Muscle of leg (tissue), 11 donors: ENCODE measurements around the gene NBPF19. TPM values are rescaled to one million over a fixed set of nuclear protein-coding genes. Genes with fewer than 3 reads are reported as not detected.
"Not testable (repeated sequence)": the region's sequence is repeated elsewhere in the genome, so short reads cannot be mapped to it uniquely, and the experiment has no call there.

Source experiments
- DNase-seq: peaks from one replicate; pipeline ENCODE4 v3.0.0; 2013
- H3K27ac ChIP-seq: one replicate; pipeline ENCODE4 v1.5.1; 2013; ENCODE audit warnings: mild to moderate bottlenecking, low read length, control low read depth
- H3K27me3 ChIP-seq: one replicate; pipeline ENCODE4 v1.6.1; 2013; ENCODE audit warnings: low read length; ENCODE audit not compliant: control insufficient read depth, insufficient read depth
- H3K36me3 ChIP-seq: one replicate; pipeline ENCODE4 v1.6.1; 2013; ENCODE audit warnings: low read length; ENCODE audit not compliant: control insufficient read depth, insufficient read depth
- H3K4me1 ChIP-seq: one replicate; pipeline ENCODE4 v1.6.1; 2013; ENCODE audit warnings: low read length; ENCODE audit not compliant: control insufficient read depth, insufficient read depth
- H3K4me3 ChIP-seq: one replicate; pipeline ENCODE4 v1.5.1; 2013; ENCODE audit warnings: low read length, control low read depth
- H3K9me3 ChIP-seq: replicated peaks from 2 replicates; pipeline ENCODE4 v1.6.1; 2013; ENCODE audit warnings: low read depth, low read length; ENCODE audit not compliant: control insufficient read depth
- WGBS: methylation state at CpG from one replicate; pipeline ENCODE4 v1.1.5; 2013; ENCODE audit warnings: missing lambda C conversion rate; ENCODE audit not compliant: insufficient coverage; 5-methylcytosine and 5-hydroxymethylcytosine counted together
- polyA plus RNA-seq, 8 donors: library from polyadenylated mRNA; unstranded; fragments of 120-200 nt; gene quantifications; one replicate each; pipeline versions ENCODE4 v1.2.1 to v1.2.3, GENCODE V29; 2013; ENCODE audit warnings: inconsistent platforms in 1 of 8, low replicate concordance in 1 of 8; ENCODE audit not compliant: insufficient read length in 8 of 8, insufficient read depth in 1 of 8
- total RNA-seq: library from RNA; stranded (reverse); fragments of 120-200 nt; gene quantifications from one replicate; pipeline ENCODE4 v1.2.4, GENCODE V29; 2013

Gene NBPF19
- total and polyA plus RNA-seq, 9 donors, result 4.1 to 14.9 (median 9.3) TPM

DNA sequence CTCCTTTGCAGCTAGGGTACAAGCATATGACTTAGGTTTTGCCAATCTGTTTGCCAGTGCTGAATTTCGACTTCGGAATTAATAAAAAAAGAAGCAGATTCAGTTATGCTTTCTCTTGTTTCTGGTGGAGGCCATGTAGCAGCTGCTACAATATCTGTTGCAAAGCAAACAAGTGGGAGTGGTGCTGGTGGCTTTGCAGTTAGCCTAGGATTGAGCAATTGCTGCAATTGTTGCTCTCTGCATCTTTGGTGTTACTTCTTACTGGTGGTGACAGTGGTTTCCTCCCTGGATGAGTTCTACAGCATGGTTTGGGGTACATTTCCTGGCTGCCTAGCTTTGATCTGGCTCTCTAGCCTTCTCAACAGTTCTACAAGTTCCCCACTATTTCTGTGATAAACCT lies 110.7 kb downstream of the NBPF19 start:
- H3K4me3 ChIP-seq, DNase-seq, H3K9me3 ChIP-seq, H3K27ac ChIP-seq, H3K4me1 ChIP-seq, H3K27me3 ChIP-seq, H3K36me3 ChIP-seq: not testable (repeated sequence)
- no CpG with 5 or more reads among the region's 2 CpGs for WGBS

Other genes with a start within 250 kb of the NBPF19 start
- not detected for gene PPIAL4C, start 108.8 kb downstream of the NBPF19 start, total RNA-seq
- gene PPIAL4C, start 108.8 kb downstream of the NBPF19 start, polyA plus RNA-seq, result not detected